ENCODE results near the gene RPL22L1.
"Not testable (repeated sequence)": the region's sequence is repeated elsewhere in the genome, so short reads cannot be mapped to it uniquely, and the experiment has no call there.

- not testable (repeated sequence) for TF ChIP-seq CTCF (IDR thresholded peaks at IDR 0.05; ENCODE audit: insufficient read depth, low read depth, low read length); EZH2 (IDR thresholded peaks at IDR 0.05; ENCODE audit: insufficient read depth, low read length)
Observed at GRCh38 chr3:170884109-170884930, 14.3 kb upstream of the RPL22L1 start.
